ENCODE results near the gene SERTAD4. TPM values are rescaled to one million over a fixed set of nuclear protein-coding genes. Genes with fewer than 3 reads are reported as not detected.

SERTAD4 gene
- total and polyA plus RNA-seq, 2 experiments from 2014 or later, result 1.3 to 1.6 TPM

- TF ChIP-seq, protein P1, sequence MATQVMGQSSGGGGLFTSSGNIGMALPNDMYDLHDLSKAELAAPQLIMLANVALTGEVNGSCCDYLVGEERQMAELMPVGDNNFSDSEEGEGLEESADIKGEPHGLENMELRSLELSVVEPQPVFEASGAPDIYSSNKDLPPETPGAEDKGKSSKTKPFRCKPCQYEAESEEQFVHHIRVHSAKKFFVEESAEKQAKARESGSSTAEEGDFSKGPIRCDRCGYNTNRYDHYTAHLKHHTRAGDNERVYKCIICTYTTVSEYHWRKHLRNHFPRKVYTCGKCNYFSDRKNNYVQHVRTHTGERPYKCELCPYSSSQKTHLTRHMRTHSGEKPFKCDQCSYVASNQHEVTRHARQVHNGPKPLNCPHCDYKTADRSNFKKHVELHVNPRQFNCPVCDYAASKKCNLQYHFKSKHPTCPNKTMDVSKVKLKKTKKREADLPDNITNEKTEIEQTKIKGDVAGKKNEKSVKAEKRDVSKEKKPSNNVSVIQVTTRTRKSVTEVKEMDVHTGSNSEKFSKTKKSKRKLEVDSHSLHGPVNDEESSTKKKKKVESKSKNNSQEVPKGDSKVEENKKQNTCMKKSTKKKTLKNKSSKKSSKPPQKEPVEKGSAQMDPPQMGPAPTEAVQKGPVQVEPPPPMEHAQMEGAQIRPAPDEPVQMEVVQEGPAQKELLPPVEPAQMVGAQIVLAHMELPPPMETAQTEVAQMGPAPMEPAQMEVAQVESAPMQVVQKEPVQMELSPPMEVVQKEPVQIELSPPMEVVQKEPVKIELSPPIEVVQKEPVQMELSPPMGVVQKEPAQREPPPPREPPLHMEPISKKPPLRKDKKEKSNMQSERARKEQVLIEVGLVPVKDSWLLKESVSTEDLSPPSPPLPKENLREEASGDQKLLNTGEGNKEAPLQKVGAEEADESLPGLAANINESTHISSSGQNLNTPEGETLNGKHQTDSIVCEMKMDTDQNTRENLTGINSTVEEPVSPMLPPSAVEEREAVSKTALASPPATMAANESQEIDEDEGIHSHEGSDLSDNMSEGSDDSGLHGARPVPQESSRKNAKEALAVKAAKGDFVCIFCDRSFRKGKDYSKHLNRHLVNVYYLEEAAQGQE (IDR thresholded peaks at IDR 0.05; ENCODE audit: unreplicated experiment), result no peak
- TF ChIP-seq CREB1 (CRISPR knock-in tag; IDR thresholded peaks at IDR 0.05; ENCODE audit: low read depth), result no peak
- no peak for TF ChIP-seq POLR2AphosphoS5 (IDR thresholded peaks at IDR 0.05; ENCODE audit: low read depth)
- no peak for TF ChIP-seq EZH2phosphoT487 (IDR thresholded peaks at IDR 0.05; ENCODE audit: unreplicated experiment)
Measured at GRCh38 chr1:210254298-210254697, 21.7 kb downstream of the SERTAD4 start (continued).

DNA sequence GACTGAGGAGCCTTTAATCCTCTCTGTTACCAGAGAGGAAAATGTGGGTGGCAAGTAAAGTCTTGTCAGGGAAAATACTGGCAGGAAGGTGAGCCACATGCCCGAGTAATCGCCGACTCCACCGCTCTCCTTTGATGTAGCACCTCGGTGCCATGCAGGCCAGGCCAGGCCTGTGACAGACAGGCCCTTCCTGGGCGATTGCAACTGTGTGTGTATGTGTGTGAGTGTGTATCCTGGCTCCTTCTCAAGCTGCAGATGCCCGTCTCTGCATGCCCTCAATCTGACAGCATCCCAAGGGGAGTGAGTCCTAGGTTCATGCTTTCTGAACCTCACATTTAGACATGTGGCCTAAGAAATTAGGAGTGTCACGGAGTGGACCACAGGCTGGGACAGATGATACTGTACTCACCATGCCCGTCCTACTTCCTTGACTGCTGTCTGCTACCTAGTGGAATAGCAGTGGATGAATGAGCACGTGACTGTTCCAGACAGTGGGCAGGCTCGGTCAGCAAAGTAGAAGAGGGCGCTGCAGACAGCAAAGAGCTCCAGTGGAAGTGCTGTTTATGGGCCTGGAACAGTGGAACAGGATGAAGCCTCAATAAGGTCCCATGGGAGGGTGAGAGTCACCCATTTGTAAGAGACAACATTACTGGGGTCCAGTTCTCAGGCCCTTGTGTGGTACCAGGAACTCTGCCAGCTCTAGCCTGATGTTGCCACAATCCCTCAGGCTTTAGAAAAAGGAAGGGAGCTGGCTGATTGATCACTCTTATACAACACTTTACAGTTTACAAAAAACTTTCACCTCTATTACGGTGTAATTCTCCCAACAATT, 25.3 kb downstream of the SERTAD4 start:
- no peak overlapping the region for H3K4me3 Mint-ChIP-seq
- no peaks in the 10 kb centered on the region for H3K9me3 Mint-ChIP-seq
- H3K4me1 Mint-ChIP-seq, result peaks cover 25% of the 10 kb centered on the region
- peaks cover 13% of the 10 kb centered on the region for H3K27me3 Mint-ChIP-seq (ENCODE audit: insufficient read depth, low read depth, poor library complexity)
- Histone ChIP-seq H3K9me2 (ENCODE audit: insufficient read depth) (no peaks in the 10 kb centered on the region), H3K4me2 (no peak overlapping the region), H4K20me1 (replicated peaks; ENCODE audit: insufficient read depth) (no peaks in the 10 kb centered on the region), H3K27ac (ENCODE audit: low read depth) (no peak overlapping the region), H3K27me3 (ENCODE audit: insufficient read depth) (peaks cover 22% of the 10 kb centered on the region), H3K4me1 (ENCODE audit: insufficient read depth) (peaks cover 24% of the 10 kb centered on the region; the same call in 1 of the 2 replicates), H3K36me3 (ENCODE audit: insufficient read depth) (no peaks in the 10 kb centered on the region), H3K79me2 (replicated peaks; ENCODE audit: insufficient read depth) (no peaks in the 10 kb centered on the region), H2AFZ (0 out of 2 replicates have a peak overlapping the region, but pooled peaks have one; percentile 63), H3F3A (replicated peaks; ENCODE audit: low read depth) (no peaks in the 10 kb centered on the region), H3K4me3 (no peak overlapping the region)
- H3K36me3 Mint-ChIP-seq (ENCODE audit: low read depth), result no peaks in the 10 kb centered on the region
- no peak for ATAC-seq
- no peak for DNase-seq (ENCODE audit: low spot score)
- H3K27ac Mint-ChIP-seq, result no peak overlapping the region
- TF ChIP-seq, protein P2, sequence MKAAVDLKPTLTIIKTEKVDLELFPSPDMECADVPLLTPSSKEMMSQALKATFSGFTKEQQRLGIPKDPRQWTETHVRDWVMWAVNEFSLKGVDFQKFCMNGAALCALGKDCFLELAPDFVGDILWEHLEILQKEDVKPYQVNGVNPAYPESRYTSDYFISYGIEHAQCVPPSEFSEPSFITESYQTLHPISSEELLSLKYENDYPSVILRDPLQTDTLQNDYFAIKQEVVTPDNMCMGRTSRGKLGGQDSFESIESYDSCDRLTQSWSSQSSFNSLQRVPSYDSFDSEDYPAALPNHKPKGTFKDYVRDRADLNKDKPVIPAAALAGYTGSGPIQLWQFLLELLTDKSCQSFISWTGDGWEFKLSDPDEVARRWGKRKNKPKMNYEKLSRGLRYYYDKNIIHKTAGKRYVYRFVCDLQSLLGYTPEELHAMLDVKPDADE (IDR thresholded peaks at IDR 0.05), result no peak
- TF ChIP-seq EZH2 (IDR thresholded peaks at IDR 0.05; ENCODE audit: low read depth, unreplicated experiment) (no peak), POLR2AphosphoS5 (IDR thresholded peaks at IDR 0.05; ENCODE audit: low read depth) (no peak), ZNF462 (CRISPR knock-in tag; IDR thresholded peaks at IDR 0.05) (no peak), CREB1 (CRISPR knock-in tag; IDR thresholded peaks at IDR 0.05; ENCODE audit: low read depth) (no peak), ZNF114 (CRISPR knock-in tag; IDR thresholded peaks at IDR 0.05) (no peak), STAT1 (IDR thresholded peaks at IDR 0.05; ENCODE audit: unreplicated experiment) (no peak), NANOG (IDR thresholded peaks at IDR 0.05; ENCODE audit: borderline replicate concordance) (no peak)
- TF ChIP-seq, protein P3, sequence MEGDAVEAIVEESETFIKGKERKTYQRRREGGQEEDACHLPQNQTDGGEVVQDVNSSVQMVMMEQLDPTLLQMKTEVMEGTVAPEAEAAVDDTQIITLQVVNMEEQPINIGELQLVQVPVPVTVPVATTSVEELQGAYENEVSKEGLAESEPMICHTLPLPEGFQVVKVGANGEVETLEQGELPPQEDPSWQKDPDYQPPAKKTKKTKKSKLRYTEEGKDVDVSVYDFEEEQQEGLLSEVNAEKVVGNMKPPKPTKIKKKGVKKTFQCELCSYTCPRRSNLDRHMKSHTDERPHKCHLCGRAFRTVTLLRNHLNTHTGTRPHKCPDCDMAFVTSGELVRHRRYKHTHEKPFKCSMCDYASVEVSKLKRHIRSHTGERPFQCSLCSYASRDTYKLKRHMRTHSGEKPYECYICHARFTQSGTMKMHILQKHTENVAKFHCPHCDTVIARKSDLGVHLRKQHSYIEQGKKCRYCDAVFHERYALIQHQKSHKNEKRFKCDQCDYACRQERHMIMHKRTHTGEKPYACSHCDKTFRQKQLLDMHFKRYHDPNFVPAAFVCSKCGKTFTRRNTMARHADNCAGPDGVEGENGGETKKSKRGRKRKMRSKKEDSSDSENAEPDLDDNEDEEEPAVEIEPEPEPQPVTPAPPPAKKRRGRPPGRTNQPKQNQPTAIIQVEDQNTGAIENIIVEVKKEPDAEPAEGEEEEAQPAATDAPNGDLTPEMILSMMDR (conservative IDR thresholded peaks at IDR 0.05; ENCODE audit: low read depth in 2 of 2), result no peak
